GM18870 (cell line): ENCODE results near the gene SETX.

Experiments
- ATAC-seq: cut with Tn5 transposase; IDR thresholded peaks from one replicate; pipeline ENCODE4 v1.9.1; 2021; ENCODE audit warnings: moderate library complexity; ENCODE audit not compliant: unreplicated experiment

SETX gene

DNA sequence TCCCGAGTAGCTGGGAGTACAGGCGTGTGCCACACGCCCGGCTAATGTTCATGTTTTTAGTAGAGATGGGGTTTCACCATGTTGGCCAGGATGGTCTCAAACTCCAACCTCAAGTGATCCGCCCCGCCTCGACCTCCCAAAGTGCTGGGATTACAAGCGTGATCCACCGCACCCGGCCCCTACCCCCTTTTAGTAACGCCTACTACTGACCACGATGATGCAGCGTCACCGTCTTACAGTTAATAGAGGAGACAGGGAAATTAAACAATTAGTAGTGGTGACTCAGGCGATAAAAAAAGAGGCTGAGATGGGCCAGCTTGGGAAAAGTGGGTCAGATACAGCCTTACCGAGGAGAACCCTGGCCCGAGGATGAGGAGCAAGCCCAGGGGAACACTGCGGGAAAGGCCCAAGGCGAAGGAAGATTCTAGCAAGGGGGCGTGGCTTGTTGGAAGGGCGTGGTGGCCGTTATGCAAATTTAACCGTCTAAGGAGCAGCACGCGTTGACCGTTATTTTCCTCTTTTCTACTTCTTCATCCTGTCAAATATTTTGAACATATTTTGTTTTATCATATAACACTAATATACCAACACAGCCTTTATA lies 1.6 kb upstream of the SETX start:
- no peak for ATAC-seq

DNA sequence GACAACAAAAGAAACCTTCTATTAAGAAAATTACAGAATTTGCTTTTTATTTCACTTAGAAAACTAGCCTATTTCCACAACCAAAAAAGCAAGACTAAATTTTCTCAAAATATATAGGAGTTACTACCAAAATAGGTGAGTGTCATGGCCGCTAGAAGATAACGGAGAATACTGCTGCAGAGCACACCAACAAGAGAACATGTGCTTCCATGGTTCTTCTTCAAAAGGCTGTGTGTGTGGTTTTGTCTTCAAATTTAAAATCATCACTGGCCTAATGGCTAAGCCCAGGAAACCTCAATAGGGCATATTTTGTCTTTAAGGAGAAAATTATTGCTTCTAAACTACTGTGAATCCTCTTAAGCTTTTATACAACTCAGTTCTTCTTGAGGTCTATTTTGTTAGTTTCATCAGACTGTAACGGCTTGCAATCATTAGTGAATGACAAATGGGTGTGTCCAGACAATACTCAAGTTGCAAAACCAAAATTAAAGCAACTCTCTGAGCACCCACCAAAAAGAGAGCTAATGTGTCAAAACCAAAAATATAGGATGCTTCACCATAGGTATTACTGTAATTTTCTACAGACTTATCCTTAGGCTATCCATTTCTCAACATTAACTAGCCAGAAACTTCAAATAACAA lies 3.3 kb downstream of the SETX start:
- no peak for ATAC-seq

DNA sequence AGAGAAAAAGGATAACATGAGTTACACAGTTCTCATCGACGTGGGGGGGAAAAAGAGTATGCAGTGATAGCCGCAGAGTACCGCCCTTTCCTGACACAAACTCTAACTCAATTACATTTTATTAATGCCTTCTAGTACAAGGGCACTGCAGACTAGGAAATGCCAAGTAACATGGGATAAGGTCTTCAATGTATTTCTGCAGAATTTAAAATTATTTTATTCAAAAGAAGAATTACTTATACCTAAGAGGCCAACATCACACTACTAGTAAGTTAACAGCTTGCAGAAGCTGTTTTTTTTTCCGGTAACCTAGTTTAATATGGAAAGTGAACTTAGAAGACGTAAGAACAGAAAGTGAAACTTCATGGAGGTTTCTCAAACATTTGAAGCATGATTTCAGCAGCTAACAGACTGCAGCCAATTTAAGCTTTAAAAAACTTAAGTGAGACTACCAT lies 3.9 kb downstream of the SETX start:
- ATAC-seq: no peak

- ATAC-seq: no peak
These were observed 6.1 kb downstream of the SETX start for GRCh38 chr9:132348676-132349075.

GRCh38 chr9:132346177-132346576 lies 8.6 kb downstream of the SETX start:
- ATAC-seq: no peak

DNA sequence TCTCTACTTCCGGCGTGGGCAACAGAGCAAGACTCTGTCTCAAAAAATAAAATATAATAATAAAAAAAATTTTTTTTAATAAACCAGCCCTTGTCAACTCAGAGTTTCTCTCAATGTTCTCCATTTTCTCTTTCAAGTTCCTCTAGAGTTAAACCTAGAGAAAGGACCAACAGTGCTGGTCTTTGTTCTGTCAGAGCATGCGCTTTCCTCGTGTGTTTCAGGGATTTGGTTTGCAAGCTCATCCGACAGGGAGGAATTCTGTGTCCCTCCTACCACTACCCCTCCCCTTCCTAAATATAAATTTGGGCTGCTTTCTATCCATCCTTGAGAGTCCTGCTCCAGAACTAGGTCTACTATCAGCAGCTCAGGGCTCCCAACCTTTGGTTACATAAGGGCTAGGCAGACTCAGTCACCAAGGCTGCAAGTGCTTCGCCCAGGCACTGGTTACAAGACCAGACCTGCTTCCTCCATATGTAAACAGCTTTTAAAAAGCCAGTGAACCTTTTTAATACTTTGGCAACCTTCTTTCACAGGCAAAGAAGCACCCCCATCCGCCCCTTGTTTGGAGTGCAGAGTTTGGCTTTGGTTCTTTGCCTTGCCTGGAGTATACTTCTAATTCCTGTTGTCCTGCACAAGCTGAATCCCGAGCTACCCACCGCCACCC lies 13.5 kb downstream of the SETX start:
- ATAC-seq: no peak

DNA sequence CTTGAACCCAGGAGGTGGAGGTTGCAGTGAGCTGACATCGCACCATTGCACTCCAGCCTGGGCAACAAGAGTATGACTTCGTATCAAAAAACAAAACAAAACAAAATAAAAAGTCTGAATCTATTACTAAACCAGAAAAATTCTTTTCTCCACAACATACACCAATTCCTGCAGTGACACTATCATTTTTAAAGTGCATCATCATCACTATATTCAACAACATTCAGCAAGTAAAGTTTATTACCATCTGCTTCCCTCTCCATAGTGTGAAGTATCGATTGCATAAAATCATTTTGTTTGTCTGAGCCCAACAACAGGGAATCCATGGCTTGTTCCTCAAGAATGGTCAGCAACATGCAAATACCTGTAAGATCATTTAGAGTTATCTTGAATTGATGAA lies 20.4 kb downstream of the SETX start:
- ATAC-seq: no peak

- no peak for ATAC-seq
These were observed 21.2 kb downstream of the SETX start for GRCh38 chr9:132333556-132333955.

GRCh38 chr9:132328580-132328979 lies 26.2 kb downstream of the SETX start:
- no peak for ATAC-seq

DNA sequence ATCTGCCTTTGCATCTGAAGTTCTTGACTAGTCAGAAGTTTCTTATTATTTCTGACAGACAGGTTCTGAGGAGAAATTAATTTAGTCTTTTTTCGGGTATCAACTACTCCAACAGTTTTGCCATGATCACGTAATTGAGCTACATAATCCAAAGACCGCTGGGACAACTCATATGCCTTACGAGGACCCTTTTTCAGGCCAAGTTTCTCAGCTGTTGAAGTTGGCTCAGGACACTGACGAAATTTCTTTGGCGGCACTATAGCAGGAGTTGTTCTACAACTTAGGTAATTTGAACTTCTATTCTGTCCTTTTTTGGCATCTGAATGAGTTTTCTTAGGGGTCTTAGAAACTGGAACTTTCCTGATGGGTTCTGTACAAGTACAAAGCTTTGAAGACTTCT lies 27.2 kb downstream of the SETX start:
- no peak for ATAC-seq

DNA sequence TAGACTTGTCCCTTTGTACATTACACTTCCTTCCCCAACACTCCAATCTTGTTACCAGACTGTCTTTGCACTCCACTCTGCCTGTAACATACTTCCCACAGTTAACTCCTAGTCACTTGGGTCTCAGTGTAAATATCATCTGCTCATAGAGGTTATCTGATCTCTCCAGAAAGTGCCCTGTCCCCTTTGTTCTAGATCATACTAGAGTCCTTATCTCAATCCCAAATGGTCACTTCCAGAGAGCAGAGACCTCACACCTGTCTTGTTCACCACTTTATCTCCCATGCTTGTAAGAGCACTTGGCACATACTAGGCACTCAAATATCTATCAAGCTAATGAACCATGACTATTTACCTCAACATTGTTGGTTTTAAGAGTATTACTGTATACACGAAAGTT lies 30.4 kb downstream of the SETX start:
- no peak for ATAC-seq

GRCh38 chr9:132319421-132320110 lies 35.2 kb downstream of the SETX start:
- no peak for ATAC-seq

DNA sequence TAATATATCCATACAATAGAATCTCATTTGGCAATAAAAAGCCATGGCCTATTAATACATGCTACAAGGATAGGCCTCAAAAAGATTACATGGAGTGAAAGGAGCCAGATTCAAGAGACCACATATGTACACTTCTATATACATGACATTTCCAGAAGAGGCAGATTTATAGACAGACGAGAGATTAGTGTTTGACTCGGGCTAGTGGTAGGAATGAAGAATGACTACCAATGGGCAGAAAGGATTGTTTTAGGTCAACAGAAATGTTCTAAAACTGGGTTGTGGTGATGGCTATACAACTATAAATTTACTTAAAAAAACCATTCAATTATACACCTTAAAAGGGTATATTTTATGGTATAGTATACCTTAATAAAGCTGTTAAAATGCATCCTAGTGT lies 41.9 kb downstream of the SETX start:
- no peak for ATAC-seq

- no peak for ATAC-seq
These were observed 42.4 kb downstream of the SETX start for GRCh38 chr9:132312426-132312825.

DNA sequence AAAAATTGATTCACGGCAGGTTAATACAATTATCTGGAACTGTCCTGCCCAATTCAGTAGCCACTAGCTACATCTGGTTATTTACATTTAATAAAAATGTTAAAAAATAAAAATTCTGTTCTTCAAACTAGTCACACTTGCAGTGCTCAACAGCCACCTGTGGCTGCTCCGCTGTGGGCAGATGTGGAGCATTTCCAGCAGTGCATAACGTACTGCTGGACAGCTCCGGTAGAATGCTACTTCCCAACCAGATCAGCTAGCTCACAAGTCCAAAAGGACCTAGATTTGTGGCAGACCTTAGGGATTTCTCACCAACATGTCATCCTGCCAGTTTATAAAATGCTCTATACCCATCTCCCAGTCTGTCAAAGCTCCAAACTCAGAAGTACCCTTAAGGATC lies 42.8 kb downstream of the SETX start:
- ATAC-seq: no peak

- no peak for ATAC-seq
These were observed 45.7 kb downstream of the SETX start for GRCh38 chr9:132309056-132309455.

DNA sequence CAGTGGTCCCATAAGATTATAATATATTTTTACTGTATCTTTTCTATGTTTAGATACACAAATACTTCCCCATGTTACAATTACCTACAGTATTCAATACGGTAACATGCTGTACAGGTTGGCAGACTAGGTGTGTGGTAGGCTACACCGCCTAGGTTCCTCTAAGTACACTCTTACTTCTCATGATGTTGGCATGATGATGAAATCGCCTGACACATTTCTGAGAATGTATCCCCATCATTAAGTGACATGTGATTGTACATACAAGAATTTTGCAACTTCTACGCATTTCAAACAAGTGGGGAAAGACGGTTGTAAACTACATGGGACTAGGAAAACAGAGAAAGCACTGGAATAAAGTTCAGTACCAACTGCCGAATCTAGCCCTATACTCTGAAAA lies 53.3 kb downstream of the SETX start:
- no peak for ATAC-seq

- ATAC-seq: no peak
These were observed 55.6 kb downstream of the SETX start for GRCh38 chr9:132299221-132299620.

- ATAC-seq: no peak
These were observed 59.6 kb downstream of the SETX start for GRCh38 chr9:132295181-132295580.

GRCh38 chr9:132293145-132293721 lies 61.6 kb downstream of the SETX start:
- no peak for ATAC-seq

DNA sequence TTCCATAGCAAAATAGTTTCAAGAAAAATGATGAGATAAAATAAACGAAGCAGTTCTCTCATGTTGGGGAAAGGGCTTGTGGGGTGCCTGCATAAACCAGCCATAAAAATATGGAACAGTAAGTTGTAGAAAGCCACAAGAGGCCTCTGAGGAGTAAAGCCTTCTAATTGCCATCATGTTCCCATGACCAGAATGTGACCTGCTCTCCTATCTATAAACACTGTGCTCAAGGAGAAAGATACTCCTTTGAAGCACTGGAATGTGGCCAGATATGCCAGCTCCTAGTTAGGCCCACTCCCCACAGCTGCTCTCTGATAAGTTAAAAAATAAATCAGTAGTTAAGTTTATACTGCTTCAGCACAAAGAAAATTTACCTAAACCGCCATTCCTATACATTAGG lies 65.8 kb downstream of the SETX start:
- ATAC-seq: no peak

DNA sequence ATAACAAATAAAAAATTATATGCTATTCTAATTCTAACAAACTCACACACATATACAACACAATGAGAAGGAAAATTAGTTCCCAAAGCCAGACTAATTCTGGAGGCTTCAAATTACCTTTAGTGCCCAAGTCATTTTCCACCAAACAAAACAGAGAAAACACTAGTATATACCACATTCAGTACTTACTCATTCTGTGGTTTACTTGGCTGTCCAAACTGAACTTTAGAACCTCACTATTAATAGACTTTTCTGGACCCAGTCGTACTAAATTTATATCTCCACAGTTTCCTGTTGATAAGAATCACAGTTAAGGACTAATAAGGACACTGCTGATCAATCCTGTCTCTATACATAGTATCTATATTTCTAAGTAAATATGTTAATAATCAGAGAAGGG lies 66.4 kb downstream of the SETX start:
- ATAC-seq: no peak
